ENCODE results near the gene CFP.
A peak's percentile ranks its signal among the peaks of the same experiment; 100 is the strongest.

Gene CFP

DNA sequence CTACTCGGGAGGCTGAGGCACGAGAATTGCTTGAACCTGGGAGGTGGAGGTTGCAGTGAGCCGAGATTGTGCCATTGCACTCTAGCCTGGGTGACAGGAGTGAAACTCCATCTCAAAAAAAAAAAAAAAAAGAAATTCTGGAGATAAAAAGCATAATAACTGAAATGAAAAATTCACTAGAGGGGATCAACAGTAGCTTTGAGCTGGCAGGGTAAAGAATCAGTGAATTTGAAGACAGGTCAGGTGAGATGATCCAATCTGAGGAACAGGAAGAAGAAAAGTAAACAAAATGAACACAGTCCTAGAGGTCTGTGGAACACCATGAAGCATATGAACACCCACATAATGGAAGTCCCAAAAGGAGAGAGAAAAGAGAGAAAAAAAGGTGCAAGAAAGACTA is 32.5 kb downstream of the CFP start:
- no peak for DNase-seq

DNA sequence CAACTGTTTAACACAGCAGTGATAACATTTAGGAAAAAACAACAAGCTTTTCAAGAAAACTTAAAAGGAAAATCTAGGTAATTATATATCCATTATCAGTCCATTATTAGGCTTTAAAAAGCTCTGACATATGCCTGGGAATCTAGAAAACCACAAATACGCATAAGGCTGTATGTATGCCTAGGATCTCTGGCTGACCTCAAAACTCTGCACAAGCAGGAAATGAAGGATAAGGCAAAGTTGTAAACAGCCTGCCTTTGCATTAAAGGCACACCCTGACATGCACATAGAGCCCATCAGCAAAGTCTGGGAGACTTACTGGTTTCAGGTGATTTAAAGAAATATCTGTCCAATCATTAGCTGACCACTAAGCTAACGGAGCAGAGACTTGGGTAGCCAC is 33.5 kb downstream of the CFP start:
- DNase-seq: no peak

DNA sequence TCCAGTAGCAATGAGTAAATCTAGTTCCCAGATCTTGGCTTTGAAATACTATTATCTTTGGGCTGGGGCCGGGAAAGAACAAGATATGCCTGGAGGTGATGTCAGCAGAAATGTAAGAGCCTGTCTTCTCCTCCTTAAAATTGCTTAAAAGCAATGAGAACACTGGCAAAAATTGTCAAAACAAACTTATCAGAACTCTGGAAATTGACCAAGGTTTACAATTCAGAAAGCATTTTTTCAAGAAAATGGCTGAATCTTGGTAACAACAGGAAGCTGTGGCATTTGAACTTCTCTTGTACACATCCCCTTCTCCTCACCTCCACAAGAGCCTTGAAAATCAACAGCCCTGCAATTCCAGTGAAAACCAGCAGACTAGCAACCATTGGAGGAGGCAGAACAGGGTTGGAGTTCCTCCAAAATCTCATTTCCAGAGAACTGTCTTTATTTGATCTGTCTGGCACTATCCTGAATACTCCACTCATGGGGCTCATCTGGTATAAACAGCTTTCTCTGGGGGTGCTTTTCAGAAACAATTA is 33.9 kb downstream of the CFP start:
- DNase-seq: no peak

DNA sequence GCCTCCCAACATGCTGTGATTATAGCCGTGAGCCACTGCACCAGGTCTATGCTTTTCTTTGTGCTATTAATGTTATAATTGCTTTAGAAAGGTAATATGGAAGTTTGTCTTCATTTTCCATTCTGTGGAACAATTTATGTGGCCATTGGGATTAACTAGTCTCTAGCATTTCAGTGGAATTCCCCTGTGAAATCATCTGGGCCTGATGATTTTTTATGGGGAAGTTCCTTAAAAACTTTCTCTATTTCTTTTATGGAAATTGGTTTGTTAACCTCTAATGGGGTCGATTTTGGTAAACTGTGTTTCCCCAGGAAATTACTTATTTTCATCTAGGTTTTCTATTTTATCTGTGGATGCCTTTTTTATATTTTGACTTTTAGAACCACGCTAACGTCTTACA is 36.2 kb downstream of the CFP start:
- no peak for DNase-seq

DNA sequence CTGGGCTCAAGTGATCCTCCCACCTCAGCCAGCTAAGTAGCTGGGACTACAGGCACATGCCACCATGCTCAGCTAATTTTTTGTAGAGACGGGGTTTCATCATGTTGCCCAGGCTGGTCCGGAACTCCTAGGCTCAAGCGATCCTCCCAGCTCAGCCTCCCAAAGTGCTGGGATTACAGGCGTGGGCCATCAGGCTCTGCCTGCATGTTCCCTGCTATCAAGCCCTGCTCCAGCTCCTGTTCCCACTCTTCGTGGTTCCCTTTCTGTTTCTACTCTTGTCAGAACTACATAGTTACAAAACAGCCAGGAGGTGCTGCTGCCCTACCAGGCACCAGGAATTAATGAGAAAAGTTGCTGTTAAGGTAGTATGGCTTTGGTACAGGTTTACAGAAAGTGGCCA is 38.7 kb downstream of the CFP start:
- DNase-seq: no peak

DNA sequence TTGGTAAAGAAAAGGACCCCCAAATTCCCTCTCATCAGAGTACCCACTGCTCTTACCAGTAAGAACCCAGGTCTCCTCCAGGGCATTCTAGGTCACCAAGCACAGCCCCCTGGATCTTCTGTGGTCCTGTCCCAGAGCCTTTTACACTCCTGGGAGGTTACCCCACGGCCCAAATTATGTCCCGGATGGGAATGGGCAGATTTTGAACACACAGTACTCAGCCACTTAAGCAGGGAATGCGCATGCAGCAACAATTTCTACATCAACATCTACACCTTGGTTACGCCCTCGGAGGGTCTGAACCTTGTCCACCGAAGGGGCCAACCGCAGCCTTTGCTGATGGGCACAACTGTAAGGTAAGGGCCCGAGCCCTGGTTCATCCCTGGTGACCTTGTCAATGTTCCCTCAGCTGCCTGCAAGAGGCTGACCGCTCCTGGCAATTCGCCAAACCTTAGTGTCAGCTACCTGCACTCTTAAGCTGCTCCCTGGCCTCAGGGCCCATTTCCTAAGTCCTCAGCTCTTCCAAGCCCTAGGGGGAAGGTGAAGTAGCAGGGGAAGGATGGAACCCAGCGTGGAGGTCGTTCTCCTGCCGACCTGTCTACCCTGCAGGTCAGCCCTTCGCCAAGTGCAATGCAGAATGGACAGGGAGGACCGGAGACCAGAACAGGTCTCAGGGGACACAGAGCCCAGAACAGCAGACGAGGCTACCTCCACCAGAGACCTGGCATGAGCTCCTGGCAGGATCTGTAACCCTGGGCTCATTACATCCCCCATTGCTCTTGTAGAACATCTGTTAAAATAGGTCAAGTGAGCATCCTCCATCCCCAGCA is 41.6 kb downstream of the CFP start:
- DNase-seq: no peak

DNA sequence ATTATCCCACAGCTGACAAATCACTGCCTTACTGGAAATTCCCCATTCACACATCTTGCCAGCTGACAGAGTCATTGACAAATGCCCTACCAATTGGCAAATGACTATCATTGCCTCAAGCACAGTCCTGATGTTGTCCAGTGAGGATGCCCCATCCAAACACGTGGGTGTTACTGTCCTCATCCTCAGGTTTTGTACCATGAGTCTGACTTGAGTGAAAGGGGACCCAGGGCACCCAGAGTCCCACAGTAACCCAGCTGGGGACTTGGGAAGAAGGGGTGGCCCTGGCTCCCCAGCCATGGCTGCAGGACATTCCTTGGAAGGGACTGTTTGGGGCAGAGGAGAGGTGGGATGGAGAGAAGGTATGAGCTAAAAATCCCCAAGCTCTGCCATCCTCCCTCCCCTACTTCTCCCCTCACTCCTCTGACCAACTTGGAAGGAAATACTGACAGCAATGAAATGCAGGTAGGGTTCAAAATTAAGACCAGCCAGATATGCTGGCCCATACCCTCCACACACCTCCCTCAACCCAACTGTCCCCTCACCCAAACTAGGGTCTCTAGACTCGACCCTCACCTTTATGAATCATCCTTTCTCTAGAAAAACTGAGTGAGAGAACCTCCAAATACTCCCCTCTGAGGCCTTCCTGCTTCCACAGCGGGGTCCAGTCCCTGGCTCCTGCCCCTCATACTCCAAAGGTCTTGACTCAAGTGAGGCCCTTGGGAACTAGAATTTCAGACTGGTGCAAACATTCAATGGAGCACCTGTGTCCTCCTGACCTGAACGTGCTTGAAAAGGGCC is 42.4 kb downstream of the CFP start:
- DNase-seq: no peak

DNA sequence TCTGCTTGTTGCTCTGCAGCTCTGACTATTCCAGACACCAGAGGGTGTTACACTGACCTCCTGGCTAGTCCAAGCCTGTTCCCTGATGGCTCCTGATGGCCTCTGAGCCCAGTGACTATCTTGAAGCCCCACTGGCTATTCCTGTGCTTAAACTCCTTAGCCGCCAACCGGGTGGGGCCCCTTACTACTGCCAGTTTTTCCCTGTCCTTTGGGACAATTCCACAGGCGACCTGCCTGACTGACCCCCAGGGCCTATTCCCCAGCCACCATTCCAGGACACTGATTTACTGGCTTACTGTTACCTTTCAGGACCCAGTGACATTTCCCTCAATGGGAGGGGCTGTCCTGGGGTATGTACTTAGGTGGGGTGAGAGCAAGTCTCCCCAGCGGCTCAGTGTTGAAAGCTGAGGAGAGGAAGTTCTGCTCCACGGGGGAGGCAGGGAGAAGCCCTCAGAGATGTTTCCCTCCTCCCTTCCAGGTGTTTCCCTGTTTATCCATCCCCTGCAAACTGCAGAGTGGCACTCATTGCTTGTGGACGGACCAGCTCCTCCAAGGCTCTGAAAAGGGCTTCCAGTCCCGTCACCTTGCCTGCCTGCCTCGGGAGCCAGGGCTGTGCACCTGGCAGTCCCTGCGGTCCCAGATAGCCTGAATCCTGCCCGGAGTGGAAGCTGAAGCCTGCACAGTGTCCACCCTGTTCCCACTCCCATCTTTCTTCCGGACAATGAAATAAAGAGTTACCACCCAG is 43.5 kb downstream of the CFP start:
- no peak for DNase-seq

DNA sequence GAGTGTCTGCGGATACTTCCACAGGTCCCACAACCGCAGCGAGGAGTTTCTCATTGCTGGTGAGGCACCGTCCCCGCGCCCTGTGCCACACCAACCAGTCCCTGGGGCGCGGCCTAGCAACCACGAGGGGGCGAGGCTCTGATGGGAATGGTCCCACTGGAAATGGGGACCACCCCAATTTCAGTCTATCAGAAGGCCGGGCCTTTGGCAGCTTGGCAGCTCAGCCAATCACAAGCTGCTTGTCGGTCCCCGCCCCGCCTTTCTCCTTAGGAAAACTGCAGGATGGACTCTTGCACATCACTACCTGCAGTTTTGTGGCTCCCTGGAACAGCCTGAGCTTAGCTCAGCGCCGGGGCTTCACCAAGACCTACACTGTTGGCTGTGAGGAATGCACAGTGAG is 44.5 kb downstream of the CFP start:
- no peak for DNase-seq

DNA sequence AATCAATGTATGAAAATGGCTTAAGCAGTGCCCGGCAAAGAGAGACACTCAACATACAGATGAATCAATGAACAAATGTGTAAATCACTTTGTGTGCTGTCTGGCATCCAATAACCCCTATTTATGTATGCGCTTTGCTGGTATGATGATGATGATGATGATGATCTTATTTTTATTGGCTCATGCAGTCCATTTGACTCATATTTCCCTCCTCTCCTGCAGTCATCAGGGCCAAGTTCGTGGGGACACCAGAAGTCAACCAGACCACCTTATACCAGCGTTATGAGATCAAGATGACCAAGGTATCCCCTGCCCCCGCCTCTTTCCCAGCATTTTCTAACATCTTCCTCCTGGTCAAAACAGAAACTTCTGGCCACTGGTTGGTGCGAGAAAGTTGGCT is 45.0 kb downstream of the CFP start:
- DNase-seq: no peak

DNA sequence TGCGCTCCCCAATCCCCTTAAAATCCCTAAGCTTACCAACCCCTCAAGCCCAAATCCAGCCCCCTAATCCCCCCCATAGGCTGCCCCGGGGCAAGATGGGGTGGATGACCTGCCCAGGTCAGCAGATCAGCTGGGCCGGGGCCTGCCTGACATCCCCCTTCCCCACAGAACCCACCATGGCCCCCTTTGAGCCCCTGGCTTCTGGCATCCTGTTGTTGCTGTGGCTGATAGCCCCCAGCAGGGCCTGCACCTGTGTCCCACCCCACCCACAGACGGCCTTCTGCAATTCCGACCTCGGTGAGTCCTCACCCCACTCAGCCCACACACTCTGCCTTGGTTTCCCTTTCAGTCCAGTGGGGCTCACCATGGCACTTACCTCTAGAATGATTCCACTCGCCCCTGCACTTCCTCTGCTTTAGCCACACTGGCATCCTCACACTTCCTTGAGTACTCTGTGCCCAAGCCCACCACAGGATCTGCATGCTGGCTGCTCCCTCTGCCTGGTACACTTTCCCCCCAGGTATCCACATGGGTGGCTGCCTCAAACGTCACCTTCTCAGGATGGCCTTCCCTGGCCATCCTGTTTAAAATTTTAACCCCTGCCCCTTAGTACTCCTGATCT is 46.4 kb downstream of the CFP start:
- DNase-seq: no peak

DNA sequence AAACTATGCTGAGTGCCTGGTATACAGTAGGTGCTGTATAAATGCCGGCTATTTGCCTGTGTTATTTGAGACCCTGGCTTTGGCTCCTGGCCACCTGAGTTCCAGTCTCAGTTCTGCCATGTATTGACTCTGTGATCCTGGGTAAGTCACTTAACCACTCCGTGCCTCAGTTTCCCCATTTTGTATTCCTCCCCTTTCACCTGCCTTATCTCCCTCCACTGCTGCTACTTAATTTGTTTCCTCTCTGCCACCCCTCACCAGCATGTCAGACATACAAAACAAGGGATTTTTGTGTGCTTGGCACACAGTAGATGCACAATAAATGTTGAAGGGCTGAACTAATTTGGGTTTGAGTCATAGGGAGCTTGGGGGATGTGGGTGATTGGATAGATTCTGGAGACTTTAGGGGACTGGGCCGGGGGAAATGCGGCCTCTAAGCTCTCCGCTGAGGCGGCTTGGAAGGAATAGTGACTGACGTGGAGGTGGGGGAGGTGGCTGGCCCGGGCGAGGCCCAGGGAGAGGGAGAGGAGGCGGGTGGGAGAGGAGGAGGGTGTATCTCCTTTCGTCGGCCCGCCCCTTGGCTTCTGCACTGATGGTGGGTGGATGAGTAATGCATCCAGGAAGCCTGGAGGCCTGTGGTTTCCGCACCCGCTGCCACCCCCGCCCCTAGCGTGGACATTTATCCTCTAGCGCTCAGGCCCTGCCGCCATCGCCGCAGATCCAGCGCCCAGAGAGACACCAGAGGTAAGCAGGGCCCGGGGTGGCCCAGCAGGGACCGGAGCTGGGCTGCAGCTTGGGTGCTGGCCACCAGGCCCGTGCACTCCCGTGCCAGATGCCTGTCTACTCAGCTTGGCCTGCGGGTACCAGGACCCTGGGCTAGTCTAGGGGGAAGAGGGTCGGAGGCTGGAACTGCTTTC is 47.7 kb downstream of the CFP start, which contains the start of gene TIMP1:
TSS of gene TIMP1 (plus strand) at position 706 of the 917 bp plus-strand sequence. CDS start 980 bp downstream, outside the sequence.
- DNase-seq: peak in 1 of 2 donors; percentile 28

DNA sequence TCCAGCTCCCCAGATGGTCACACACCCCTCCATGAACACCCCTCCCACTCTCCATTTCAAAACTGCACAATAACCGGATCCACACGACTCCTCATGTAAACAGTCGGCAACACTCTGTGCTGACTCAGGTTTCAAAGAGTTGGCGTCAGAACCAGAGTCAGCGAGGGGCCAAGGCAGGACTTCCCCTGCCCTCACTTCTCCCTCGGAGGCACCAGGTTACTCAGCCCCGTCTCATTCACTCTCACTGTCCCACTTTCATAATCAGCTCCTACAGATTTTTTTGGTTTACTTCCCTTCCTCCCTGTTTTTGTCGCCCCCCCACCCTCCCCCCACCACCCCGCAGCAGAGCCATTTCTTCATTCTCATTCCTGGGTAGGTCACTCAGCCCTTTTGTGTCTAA is 50.2 kb downstream of the CFP start:
- DNase-seq: no peak

DNA sequence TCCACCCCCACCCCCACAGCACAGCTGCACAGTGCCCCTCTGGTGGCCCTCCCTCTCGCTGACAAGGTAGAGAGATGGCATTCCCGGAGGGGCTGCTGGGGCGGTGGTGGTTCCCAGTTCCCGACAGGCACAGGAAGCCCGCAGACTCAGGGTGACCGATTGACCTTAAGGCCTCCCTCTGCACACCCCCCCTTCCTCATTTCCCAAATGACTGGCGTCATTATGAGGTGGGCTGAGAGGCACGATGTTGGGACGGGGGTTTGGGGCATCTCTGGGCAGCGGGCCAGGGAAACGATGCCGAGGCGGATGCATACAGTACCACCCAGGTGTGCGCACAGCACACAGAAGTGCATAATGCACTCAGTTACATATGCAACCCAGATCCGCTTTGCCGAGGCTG is 51.0 kb downstream of the CFP start:
- no peak for DNase-seq

DNA sequence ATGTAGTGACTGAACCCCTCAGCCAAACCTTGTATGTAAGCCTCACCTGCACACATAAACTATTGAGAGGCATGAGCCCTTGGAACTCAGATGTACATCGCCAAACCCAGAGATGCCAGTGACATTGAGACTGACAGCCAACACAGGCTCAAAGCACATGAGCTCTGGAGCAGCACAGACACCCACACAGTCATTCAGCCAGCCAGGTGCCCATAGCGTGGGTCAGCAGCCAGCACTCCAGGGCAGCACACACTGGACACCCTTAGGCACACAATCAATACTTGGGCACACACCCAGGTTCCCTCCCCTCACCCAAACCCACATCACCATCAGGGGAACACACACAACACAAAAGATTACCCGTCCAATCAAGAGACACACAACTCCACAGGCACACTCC is 51.8 kb downstream of the CFP start:
- no peak for DNase-seq

DNA sequence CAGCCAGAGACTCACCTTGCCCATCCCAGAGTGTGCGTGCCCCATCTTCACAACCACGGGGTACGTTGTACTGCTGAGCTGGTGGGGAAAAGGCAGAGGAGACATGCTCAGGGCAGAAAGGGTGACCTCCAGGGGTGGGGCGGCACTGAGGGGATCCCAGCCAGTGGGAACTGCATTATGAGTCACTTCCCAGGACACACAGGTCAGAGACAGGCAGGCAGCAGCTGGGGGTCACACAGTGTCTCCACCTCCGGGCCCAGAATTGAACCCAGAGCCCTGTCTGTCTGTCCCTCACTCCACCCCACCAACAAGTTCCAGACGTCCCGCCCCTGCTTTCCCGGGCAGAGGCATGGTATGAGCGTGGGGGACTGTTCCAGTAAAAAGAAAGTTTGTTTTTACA is 52.3 kb downstream of the CFP start:
- DNase-seq: no peak

DNA sequence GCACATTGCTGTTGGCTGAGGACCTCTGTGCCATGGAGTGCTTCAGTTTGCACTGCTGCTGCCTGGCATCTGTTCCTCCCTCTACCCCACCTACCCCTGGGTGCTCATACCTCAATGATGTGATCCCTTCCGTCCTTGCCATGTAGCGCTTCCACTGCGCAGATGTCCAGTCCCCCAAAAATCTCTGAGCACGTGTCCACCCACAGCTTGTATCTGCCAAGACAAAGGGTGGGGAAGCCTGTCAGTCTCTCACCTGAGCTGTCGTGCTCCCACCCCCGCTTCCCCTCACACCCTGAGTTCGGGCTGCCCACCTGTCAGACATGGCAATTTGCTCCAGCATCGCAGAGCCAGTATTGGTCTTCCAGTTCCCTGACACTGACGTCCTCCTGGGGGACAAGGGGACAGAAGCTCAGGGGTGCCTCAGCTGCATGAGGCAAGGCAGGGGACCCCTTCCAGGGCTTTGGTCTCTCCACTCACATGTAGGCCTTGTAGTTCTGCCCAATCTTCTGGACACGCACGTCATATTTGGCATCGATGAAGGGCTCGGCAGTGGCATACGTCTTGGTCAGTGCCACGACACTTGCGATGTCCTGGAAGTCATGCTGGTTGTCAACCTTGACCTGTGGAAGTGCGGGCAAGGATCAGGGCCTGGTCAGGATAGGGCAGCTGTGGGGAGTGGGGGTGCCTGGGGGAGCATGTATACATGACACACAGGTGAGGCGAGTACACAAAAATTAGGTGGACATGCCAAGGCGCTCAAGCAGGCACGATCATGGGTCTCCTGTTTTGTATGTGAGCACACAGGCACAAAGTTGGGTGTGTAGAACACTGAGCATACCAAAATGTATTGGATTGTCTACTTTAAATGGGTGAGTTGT is 53.5 kb downstream of the CFP start:
- DNase-seq: no peak

DNA sequence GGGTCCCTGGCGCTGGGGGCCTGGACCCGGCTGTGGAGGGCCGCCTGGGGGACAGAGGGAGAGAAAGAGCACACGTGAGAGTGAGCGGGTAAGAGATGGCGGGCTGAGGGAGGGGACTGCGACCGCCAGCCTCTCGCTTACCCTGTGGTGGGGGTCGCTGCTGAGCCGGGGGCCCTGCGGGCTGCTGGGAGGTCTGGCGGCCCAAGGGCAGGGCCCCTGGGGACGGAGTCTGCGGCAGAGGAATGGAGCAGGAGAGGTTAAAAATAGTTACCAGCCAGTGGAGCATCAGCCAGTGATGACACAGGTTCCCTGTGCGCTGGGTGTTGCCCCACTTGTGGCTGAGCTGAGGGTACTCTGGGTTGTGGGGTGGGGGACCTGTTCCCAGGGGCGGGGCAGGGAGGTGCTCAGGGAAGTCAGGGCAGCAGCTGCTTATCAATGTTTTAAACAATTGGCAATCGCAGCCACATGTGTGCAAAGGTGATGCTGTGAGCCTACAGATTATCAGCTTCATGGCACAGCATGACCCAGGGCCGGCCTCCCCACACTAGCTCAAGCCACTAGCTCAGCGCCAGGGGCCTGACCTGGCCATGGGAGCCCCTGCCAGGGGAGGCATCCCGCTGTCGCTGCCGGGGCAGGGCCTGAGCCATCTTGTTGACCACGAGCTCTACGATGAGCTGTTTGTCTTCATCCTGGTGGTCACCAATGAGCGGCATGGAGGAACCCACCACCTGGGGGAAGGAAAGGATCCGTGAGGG is 55.0 kb downstream of the CFP start:
- DNase-seq: no peak

DNA sequence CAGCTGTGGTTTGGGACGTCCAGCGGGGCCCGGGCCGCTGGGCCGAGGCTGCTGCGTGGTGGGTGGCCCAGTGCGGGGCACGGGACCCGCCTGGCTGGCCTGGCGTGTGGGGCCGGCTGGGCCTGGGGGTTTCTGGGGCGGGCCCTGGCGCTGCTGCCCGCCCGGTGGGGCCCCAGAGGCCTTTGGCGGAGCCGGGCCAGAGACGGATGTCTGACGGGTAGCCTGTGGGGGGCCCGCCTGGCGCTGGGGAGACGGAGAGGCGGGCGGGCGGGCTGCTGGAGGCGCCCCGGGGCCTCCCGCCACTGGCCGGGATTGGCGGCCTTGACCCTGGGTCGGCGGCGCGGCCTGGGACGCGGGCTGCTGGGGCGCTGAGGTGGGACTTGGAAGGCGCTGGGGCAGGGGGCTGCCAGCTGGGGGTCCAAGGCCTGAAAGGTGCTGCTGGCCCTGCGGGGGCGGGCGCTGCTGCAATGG is 55.6 kb downstream of the CFP start:
- no peak for DNase-seq

All from hippocampal formation (tissue), 2 donors.